ENCODE results near the gene CRIM1. TPM values are rescaled to one million over a fixed set of nuclear protein-coding genes. Genes with fewer than 3 reads are reported as not detected.

CRIM1 gene
- total RNA-seq, 1 experiment from 2014 or later = 27.6 TPM

DNA sequence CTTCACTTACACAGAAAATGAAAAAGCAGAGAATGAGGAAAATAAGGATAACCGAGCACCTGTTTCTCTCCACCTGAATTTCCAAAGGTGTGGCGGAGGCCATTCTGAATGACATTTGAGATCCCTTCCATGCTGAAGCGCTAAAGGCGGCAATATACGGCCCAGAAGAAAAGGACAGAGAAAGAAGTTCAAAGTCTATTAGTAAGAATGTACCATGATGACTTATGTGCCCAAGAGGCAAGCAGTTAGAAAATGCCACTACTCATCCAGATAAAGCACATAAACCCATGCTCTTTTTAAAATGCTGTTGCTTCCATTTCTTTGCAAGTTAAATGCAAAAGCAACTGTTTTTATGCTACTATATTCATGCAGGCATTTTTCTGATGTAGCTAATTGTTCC is 205.1 kb downstream of the CRIM1 start:
- no peak overlapping the region for H3K56ac ChIP-seq (ENCODE audit: insufficient read length, low read depth, low read length)
- no peak overlapping the region for H4K8ac ChIP-seq (replicated peaks; ENCODE audit: insufficient read length, low read depth, low read length)
- H2AFZ ChIP-seq (ENCODE audit: low read length) = no peak overlapping the region
- no peak for DNase-seq
- TF ChIP-seq, protein P1, sequence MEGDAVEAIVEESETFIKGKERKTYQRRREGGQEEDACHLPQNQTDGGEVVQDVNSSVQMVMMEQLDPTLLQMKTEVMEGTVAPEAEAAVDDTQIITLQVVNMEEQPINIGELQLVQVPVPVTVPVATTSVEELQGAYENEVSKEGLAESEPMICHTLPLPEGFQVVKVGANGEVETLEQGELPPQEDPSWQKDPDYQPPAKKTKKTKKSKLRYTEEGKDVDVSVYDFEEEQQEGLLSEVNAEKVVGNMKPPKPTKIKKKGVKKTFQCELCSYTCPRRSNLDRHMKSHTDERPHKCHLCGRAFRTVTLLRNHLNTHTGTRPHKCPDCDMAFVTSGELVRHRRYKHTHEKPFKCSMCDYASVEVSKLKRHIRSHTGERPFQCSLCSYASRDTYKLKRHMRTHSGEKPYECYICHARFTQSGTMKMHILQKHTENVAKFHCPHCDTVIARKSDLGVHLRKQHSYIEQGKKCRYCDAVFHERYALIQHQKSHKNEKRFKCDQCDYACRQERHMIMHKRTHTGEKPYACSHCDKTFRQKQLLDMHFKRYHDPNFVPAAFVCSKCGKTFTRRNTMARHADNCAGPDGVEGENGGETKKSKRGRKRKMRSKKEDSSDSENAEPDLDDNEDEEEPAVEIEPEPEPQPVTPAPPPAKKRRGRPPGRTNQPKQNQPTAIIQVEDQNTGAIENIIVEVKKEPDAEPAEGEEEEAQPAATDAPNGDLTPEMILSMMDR (conservative IDR thresholded peaks at IDR 0.05) = no peak
- no peak overlapping the region for H4K91ac ChIP-seq (ENCODE audit: insufficient read length, low read depth, low read length)
- H4K5ac ChIP-seq (ENCODE audit: insufficient read length, low read depth, low read length) = no peak overlapping the region
- H3K79me1 ChIP-seq (ENCODE audit: insufficient read depth, low read depth, low read length, poor library complexity, severe bottlenecking) = no peaks in the 10 kb centered on the region
- H3K14ac ChIP-seq (ENCODE audit: insufficient read depth, low read length) = no peak overlapping the region
- H3K9ac ChIP-seq (ENCODE audit: extremely low read depth, insufficient read length, low read length) = no peak overlapping the region
- H3K27ac Mint-ChIP-seq = no peak overlapping the region
- no CpG with 5 or more reads among the region's 5 CpGs for WGBS (ENCODE audit: extremely low coverage, insufficient read length, low lambda C conversion rate)
- peaks cover 38% of the 10 kb centered on the region in 2 experiments for H3K4me1 Mint-ChIP-seq
- no peaks in the 10 kb centered on the region for H3K9me3 Mint-ChIP-seq
- no peak overlapping the region for H2BK12ac ChIP-seq (ENCODE audit: insufficient read length, low read depth, low read length)
- H3K4me2 ChIP-seq (ENCODE audit: insufficient read depth, insufficient read length, low read length) = no peak overlapping the region
- H3T11ph ChIP-seq (ENCODE audit: low read length) = no peak overlapping the region
- H3K4ac ChIP-seq (ENCODE audit: low read depth, low read length) = no peak overlapping the region
- H3K27ac ChIP-seq (ENCODE audit: insufficient read length, low read depth, low read length) = no peak overlapping the region
- H2BK20ac ChIP-seq (ENCODE audit: low read depth, low read length, poor library complexity, severe bottlenecking) = no peak overlapping the region
- H3K27me3 Mint-ChIP-seq (ENCODE audit: low read depth) = no peaks in the 10 kb centered on the region
- H3K27me3 ChIP-seq (ENCODE audit: insufficient read depth, low read length) = no peaks in the 10 kb centered on the region
- no peaks in the 10 kb centered on the region for H4K20me1 ChIP-seq (ENCODE audit: control insufficient read depth, insufficient read depth, insufficient read length)
- H3K23me2 ChIP-seq (ENCODE audit: insufficient read length, low read depth, low read length, poor library complexity, severe bottlenecking) = no peaks in the 10 kb centered on the region
- no peaks in the 10 kb centered on the region for H3K9me3 ChIP-seq (ENCODE audit: control insufficient read depth, low read depth, low read length)
- no peak overlapping the region for H3K18ac ChIP-seq (ENCODE audit: insufficient read length, low read depth, low read length)
- no peak overlapping the region for H2BK120ac ChIP-seq (ENCODE audit: low read depth, low read length, poor library complexity, severe bottlenecking)
- H2BK5ac ChIP-seq (ENCODE audit: insufficient read length, low read length) = no peak overlapping the region
- peaks cover 4% of the 10 kb centered on the region; the same call in 1 of the 2 replicates for H3K4me1 ChIP-seq (ENCODE audit: insufficient read depth, low read length)
- H3K79me2 ChIP-seq (ENCODE audit: insufficient read depth, low read length) = no peaks in the 10 kb centered on the region
- no peak overlapping the region for H3K23ac ChIP-seq (ENCODE audit: insufficient read length, low read depth, low read length)
- H2AK5ac ChIP-seq (ENCODE audit: insufficient read length, low read length) = no peak overlapping the region
- H3K36me3 Mint-ChIP-seq (ENCODE audit: insufficient read depth in 1 of 3, low read depth in 3 of 3) = peaks cover 0 to 8% (median 3%) of the 10 kb centered on the region in 3 experiments; a peak in 5 of 7 replicates
- no peak overlapping the region for H3K4me3 Mint-ChIP-seq
- H2BK15ac ChIP-seq (ENCODE audit: low read depth, low read length) = no peak overlapping the region
